Stimulated activated CD4-positive, alpha-beta T cell treated with anti-CD3 and anti-CD28 coated beads, Interleukin-4, amount 100 ng/mL, for 48 hours (primary cell): ENCODE results near the gene MISP.
"Not testable (repeated sequence)": the region's sequence is repeated elsewhere in the genome, so short reads cannot be mapped to it uniquely, and the experiment has no call there.

Source experiments
- DNase-seq, 2 donors: peaks; one replicate each; pipeline ENCODE4 v3.0.0-alpha.2; 2020; ENCODE audit warnings: low read depth in 2 of 2

Gene MISP

GRCh38 chr19:750640-751423, at the start of gene MISP:
MISP (plus strand) TSS chr19:751112; CDS start chr19:756947, 5,835 bp downstream.
- DNase-seq = no peak

DNA sequence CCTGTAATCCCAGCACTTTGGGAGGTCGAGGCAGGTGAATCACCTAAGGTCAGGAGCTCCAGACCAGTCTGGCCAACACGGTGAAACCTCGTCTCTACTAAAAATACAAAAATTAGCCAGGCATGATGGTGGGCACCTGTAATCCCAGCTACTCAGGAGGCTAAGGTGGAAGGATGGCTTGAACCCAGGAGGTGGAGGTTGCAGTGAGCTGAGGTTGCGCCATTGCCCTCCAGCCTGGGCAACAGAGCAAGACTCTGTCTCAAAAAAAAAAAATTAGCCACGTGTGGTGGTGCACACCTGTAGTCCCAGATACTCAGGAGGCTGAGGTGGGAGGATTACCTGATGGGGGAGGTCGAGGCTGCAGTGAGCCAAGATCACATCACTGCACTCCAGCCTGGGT, 48.1 kb upstream of the MISP start:
- DNase-seq = not testable (repeated sequence)

DNA sequence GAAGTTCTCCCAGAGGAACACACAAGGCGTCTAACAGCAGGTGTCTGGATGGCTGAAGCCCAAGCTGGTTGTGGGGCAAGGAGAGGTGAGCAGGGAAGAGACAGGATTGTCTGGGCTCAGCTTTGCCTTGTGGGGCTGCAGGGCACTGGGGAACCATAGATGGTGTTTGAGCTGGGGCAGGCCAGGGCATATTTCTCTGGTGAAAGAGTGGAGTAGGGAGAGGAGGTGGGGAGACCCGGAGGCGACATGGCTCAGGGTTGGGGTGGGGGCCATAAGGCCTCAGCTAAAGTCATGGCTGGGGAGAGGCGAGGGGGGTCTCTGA, 47.6 kb upstream of the MISP start:
- no peak for DNase-seq

- peak; percentile 60 to 90 for DNase-seq
Observed at GRCh38 chr19:703651-704446, 47.1 kb upstream of the MISP start.

DNA sequence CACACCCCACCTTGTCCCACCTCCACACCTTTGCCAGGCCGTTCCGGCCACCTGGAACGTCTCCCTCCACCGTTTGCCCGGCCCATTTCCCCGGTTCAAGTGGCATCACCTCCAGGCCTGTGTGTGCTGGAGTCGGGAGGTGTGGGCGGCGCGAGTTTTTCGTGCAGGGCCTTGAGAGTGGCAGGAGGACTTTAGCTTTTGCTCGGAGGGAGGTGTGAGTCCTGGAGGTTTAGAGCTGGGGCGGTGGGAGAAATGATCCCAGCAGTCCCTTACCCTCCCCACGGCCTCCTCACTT, 46.5 kb upstream of the MISP start:
- DNase-seq = no peak

DNA sequence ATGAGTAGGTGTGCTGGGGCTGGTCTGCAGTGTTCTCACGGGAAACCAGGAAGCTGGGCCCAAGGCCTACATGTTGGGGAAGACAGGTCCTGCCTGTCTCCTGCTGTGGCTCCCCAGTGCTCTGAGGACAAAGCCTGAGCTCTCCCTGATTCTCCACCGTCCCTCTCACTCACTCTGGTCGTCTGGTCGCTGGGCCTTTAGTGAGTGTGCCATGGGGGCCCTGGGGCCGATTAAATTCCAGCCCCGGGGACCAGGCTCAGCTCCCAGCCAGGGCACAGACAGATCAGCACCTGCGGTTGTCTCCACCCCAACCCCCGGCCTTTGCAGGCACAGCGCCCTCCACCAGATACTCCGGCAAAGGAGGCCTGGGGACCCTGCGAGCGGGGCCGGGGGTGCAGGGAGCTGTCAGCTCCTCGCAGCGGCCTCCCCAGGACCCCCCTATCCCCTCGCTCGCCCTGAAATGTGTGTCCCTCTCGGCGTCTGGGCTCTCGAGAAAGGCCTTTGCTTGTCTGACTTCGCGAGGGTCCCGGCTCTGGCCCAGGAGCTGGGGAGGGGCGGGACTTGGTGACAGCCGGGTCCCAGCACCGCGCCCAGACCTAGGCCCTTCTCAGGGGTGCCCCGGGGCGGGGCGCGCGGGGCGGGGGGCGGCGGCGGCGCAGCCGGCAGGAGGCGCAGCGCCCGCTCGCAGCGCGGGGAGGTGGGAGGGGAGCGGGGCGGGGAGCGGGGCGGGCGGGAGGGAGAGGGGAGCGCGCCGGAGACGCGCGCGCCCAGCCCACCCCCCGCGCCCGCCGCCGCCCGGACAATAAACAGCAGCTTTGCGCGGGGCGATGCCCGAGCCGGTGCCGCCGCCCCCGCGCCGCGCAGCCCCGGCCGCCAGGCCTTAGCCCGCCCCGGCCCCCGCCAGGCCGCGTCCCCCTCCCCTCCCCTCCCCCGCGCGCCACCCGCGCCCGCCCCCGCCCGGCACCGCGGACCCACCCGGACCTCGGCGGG, 42.5 kb upstream of the MISP start, which contains the start of gene PALM:
PALM (plus strand) TSS at position 782 of the 990 bp plus-strand sequence. CDS start 212 bp downstream, outside the sequence.
- DNase-seq = no peak

DNA sequence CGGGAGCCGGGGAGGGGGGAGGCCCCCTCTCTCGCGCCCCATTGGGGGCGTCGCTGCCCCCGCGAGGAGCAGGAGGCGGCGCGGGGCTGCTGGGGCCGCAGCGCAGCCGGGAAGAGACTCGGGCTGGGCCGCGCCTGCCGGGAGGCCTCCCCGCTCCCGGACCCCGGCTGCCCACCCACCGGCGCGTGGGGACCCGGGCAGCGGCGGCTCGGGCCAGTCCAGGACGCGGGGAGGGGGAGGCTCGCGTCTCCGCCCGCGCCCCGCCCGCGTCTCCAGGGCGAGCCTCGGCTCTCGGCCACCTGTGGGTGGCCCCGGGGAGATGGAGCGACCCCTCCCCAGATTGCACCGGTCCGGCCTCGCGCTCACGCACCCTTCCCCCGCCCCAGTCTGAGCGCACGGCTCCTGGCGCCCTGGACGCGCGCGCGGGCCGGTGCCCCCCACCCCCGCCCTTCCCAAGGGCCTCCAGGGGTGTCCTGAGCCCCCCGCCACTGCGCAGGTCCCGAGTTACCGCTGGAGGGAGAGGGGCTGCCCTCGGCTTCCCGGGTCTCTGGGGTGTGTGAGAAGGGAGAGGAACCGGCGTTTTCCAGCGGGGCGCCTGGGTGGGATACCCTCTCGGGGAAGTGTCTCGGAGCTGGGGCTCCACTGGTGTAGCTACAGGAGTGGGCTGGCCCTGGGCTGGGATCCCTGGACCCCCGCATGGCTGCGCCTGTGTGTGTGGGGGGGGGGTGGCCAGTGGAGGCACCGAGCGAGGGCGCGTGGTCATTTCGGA, 41.5 kb upstream of the MISP start:
- DNase-seq = no peak

DNA sequence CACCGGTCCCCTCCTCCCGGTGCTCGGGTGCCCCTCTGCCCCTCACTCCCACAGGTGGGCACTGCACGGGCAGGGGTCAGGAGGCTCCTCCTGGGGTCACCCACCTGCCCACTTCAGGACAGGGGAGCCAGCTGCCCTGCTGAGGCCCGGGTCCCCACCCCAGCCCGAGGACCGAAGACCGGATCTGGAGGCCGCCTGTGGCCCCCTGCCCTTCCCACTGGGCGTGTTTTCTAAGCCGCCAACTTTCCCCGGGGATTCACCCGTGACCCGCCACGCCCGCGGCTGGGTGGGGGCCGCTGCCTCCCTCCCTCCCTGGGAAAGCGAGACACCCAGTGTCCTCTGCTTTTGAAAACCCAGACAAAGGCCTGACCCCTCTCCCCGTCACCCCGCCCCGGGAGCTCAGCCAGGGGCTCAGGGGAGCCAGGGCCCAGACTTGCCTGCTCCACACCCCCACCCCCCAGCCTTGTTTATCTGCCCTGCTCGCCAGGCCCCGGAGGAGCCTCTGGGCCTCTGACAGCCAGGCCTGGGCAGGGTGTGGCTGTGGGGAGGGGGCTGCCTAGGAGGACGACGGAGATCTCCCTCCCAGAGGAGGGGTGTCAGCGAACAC, 40.8 kb upstream of the MISP start:
- DNase-seq = no peak

- no peak for DNase-seq
Observed at GRCh38 chr19:710767-711166, 40.1 kb upstream of the MISP start.

GRCh38 chr19:711254-711653, 39.7 kb upstream of the MISP start:
- DNase-seq = no peak

- DNase-seq = no peak
Observed at GRCh38 chr19:715347-715746, 35.6 kb upstream of the MISP start.

- no peak for DNase-seq
Observed at GRCh38 chr19:718251-718951, 32.5 kb upstream of the MISP start.

DNA sequence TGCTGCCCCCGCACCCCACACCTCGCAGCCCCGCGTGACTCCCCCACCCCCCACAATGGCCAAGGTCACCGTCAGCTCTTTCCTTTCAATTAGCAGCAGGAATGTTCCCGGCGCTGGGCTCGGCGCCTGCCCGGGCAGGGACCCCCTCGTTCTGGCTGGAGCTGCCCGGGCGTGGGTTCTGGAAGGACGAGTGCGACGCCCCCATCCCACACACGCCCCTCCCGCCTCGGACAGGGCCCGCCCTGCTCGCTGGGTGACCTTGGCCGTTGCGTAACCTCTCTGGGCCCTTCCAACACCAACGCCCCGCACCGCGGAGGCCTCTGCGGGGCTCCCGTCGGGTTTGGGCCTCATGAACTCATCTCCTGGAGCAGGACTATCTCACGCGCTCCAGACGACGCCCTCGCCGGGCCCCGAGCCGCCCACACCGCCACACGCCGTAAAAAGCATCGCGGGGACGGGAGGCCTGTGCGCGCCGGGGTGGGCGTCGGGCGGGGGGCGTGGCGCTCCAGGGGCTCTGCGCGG, 31.9 kb upstream of the MISP start:
- no peak for DNase-seq

DNA sequence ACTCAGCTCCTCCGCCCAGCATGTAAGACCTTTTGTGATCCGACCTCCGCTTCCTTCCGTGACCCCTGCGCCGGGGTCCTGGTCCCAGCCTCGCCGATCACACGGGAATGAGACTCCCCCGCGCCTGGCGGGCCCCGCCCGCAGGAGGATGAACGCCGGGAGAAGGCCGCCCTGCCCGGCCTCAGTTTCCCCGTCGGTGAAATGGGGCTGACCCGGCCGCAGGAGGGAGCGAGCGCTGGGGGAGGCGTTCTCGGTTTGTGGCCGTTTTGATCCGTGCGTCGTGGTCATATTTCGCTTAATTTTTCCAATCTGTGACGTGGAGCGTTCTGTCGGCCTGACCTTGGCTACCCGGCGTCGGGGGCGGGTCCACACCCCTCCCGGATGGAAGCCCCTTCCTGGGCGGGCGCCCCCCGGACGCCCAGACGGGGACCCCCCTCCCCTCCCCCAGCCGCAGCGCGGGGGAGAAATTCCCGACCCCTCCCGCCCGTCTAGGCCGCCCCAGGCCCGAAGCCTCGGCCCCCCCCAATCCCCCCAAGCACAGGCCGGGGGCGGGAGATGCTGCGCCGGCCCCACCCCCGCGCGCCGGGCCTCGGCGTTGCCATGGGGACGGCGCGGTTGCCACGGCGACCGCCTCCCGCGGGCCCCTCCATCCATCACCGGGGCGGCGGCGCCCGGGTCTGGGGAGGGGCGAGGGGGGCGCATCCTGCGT, 31.1 kb upstream of the MISP start:
- DNase-seq = no peak

- DNase-seq = no peak
Observed at GRCh38 chr19:720345-721160, 30.4 kb upstream of the MISP start.

DNA sequence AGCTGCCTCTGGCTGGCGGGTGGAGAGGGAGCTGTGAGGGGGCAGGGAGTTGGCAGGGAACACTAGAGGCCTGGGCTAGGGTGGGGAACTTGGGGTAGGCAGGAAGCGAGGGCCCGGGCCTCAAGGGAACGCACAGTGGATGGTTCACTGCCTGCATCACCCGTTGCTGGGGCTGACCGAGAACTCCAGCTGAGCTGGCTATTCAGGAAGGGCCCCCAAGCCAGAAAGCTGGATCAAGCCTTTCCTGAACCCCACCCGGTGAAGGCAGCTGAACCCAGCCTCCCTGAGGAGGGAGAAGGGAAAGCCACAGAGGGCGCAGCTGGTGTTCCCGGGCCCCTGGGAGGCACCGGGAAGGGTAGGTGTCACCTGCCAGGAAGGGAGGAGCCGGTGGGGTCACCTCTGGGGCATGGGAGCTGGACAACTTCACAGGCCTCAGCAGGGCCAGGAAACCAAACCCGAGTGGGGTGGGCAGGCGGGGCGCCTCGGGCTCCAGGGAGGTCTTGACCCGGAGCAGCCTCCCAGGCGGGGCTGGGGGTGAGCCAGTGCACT, 28.3 kb upstream of the MISP start:
- DNase-seq = no peak

DNA sequence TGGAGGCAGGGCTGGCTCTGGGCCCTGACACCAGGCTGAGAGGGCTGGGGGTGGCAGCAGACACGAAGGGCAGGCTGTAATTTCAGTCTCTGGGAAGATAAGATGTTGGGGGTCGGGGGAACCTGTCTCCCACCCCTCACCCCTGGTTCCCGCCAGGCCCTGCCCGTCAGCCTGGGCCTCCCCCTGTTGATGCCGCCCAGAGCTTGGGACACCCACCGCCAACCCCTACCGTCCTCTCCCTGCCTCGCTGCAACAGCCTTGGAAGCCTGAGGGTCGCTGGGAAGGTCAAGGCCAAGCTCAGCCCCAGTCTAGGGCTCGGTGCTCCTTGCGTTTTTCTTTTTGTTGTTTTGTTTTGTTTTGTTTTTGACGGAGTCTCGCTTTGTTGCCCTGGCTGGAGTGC, 27.7 kb upstream of the MISP start:
- DNase-seq = no peak

GRCh38 chr19:723714-724113, 27.2 kb upstream of the MISP start:
- no peak for DNase-seq
